OCI-LY7 (cell line): ENCODE data around the gene CBY2. TPM values are rescaled to one million over a fixed set of nuclear protein-coding genes. Genes with fewer than 3 reads are reported as not detected.
"Not testable (repeated sequence)": the region's sequence is repeated elsewhere in the genome, so short reads cannot be mapped to it uniquely, and the experiment has no call there.

Experiments used
- BruUV-seq: library from RNA; stranded (reverse); fragments of 400-500 nt; replicated peaks from 2 replicates; lab custom pipeline; 2021; lab: Mats Ljungman, UMichigan
- CTCF ChIA-PET: fragments of 300-600 bp; sonication (Branson Sonifier 250); formaldehyde crosslinking; loops from one replicate; lab custom pipeline; 2022; ENCODE audit warnings: antibody characterized with exemption; ENCODE audit not compliant: unreplicated experiment; lab: Charles Lee
- POLR2A ChIA-PET: fragments of 300-600 bp; sonication (Branson Sonifier 250); formaldehyde crosslinking; loops from one replicate; lab custom pipeline; 2022; ENCODE audit warnings: antibody characterized with exemption; lab: Charles Lee
- DNase-seq: peaks from one replicate; pipeline ENCODE4 v3.0.0-alpha.2; 2015; ENCODE audit warnings: low spot score
- H2AFZ ChIP-seq: fragments of 200-600 bp; sonication (generic), shearing (Covaris generic); 2 replicates; pipeline ENCODE4 v1.6.1; 2014; ENCODE audit warnings: mild to moderate bottlenecking, antibody characterized with exemption, low read length, moderate library complexity
- H3K27ac ChIP-seq: fragments of 200-600 bp; sonication (generic); 2 replicates; pipeline ENCODE4 v1.5.1; 2014; ENCODE audit warnings: mixed run types, low read depth, mild to moderate bottlenecking, moderate library complexity, low read length, inconsistent platforms; ENCODE audit not compliant: poor library complexity, severe bottlenecking
- H3K36me3 ChIP-seq: fragments of 200-600 bp; sonication (generic); 2 replicates; pipeline ENCODE4 v1.6.1; 2014; ENCODE audit warnings: mild to moderate bottlenecking, antibody characterized with exemption, low read length, moderate library complexity, mixed read lengths; ENCODE audit not compliant: insufficient read depth
- H3K4me1 ChIP-seq: fragments of 200-600 bp; sonication (generic); 2 replicates; pipeline ENCODE4 v1.5.1; 2014; ENCODE audit warnings: mild to moderate bottlenecking, low read length; ENCODE audit not compliant: insufficient read depth, poor library complexity, severe bottlenecking
- H3K4me2 ChIP-seq: fragments of 200-600 bp; sonication (generic); 2 replicates; pipeline ENCODE4 v1.6.1; 2014; ENCODE audit warnings: mild to moderate bottlenecking, low read length
- H3K4me3 ChIP-seq: fragments of 200-600 bp; sonication (generic); 2 replicates; pipeline ENCODE4 v1.5.1; 2014; ENCODE audit warnings: mild to moderate bottlenecking, low read depth, low read length; ENCODE audit not compliant: poor library complexity, severe bottlenecking
- H3K79me2 ChIP-seq: fragments of 200-600 bp; sonication (generic); 2 replicates; pipeline ENCODE4 v1.6.1; 2016; ENCODE audit warnings: low read depth, mild to moderate bottlenecking, low read length, moderate library complexity, mixed read lengths; ENCODE audit not compliant: insufficient read depth
- H3K9me2 ChIP-seq: fragments of 200-600 bp; sonication (generic); 2 replicates; pipeline ENCODE4 v1.6.1; 2016; ENCODE audit warnings: mild to moderate bottlenecking, low read length, mixed read lengths; ENCODE audit not compliant: insufficient read depth
- H3K9me3 ChIP-seq: fragments of 200-600 bp; sonication (generic); 2 replicates; pipeline ENCODE4 v1.6.1; 2014; ENCODE audit warnings: mild to moderate bottlenecking, mixed run types, low read length, mixed read lengths
- H4K20me1 ChIP-seq: fragments of 200-600 bp; sonication (generic); 2 replicates; pipeline ENCODE4 v1.6.1; 2014; ENCODE audit warnings: mild to moderate bottlenecking, antibody characterized with exemption, low read length, moderate library complexity, mixed read lengths; ENCODE audit not compliant: insufficient read depth
- EZH2phosphoT487 ChIP-seq: fragments of 200-600 bp; sonication (generic); IDR thresholded peaks from 2 replicates; pipeline ENCODE4 v1.6.1; 2018; ENCODE audit warnings: low read depth, borderline replicate concordance, mild to moderate bottlenecking, mixed run types, antibody characterized with exemption, low read length, moderate library complexity, mixed read lengths
- intact Hi-C: fragments of 100-400 bp; cut with micrococcal nuclease; formaldehyde crosslinking; loops from one replicate; pipeline ENCODE4 v1.10.0; 2022; ENCODE audit not compliant: unreplicated experiment
- total RNA-seq, 2 experiments: library from RNA; depleted of rRNA in 1 of 2; stranded (reverse); fragments of >200 nt in 1 of 2; shearing (Covaris generic) in 1 of 2; gene quantifications; 2 replicates each; pipeline ENCODE4 v1.2.3, GENCODE V29; 2014 to 2022
- TF ChIP-seq, protein P1 (sequence below): fragments of 200-600 bp; sonication (generic); conservative IDR thresholded peaks from 2 replicates; pipeline ENCODE4 v1.5.1; 2014; ENCODE audit warnings: mild to moderate bottlenecking, antibody characterized with exemption, low read length, moderate library complexity, mixed read lengths

The CBY2 gene
- total RNA-seq, 2 experiments from 2014 or later = not detected

DNA sequence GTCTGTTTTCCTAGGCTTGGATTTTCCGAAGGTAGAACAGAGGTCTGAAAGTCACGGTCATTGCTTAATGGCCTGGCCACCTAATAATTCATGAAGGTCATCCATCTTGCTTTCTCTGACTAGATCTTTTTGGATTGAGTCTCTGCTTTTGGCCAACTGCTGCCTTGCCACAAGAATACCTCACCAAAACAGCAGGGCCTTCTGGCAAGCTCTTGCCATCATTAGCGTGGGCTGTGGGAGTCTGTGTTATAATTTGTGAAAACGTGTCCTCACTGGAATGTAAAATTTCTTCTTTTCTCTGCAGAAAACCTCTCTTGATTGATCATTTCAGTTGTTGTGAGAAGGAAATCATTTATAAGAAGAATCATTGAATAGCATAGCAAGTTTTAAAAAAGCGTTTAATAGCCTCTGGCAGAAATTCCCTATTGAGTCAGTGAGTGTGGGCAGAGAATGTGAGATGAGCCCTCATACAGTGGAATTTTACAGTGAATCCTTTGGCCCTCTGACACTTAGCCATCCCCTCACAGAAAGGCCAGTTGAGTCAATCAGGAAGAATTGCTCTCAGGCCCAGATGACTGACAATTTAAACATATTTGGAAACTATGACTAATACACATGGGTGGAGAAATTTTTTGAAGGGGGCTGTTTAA, 43.4 kb upstream of the CBY2 start:
- Histone ChIP-seq H4K20me1 (no peaks in the 10 kb centered on the region), H3K4me1 (no peaks in the 10 kb centered on the region), H3K79me2 (no peaks in the 10 kb centered on the region), H3K4me3 (no peak overlapping the region), H2AFZ (no peak overlapping the region), H3K27ac (no peak overlapping the region), H3K4me2 (no peak overlapping the region), H3K36me3 (no peaks in the 10 kb centered on the region), H3K9me2 (no peaks in the 10 kb centered on the region), H3K9me3 (no peaks in the 10 kb centered on the region)
- BruUV-seq = no TSS peak
- intact Hi-C loops = no loop called here
- TF ChIP-seq EZH2phosphoT487 = no peak
- TF ChIP-seq, protein P1, sequence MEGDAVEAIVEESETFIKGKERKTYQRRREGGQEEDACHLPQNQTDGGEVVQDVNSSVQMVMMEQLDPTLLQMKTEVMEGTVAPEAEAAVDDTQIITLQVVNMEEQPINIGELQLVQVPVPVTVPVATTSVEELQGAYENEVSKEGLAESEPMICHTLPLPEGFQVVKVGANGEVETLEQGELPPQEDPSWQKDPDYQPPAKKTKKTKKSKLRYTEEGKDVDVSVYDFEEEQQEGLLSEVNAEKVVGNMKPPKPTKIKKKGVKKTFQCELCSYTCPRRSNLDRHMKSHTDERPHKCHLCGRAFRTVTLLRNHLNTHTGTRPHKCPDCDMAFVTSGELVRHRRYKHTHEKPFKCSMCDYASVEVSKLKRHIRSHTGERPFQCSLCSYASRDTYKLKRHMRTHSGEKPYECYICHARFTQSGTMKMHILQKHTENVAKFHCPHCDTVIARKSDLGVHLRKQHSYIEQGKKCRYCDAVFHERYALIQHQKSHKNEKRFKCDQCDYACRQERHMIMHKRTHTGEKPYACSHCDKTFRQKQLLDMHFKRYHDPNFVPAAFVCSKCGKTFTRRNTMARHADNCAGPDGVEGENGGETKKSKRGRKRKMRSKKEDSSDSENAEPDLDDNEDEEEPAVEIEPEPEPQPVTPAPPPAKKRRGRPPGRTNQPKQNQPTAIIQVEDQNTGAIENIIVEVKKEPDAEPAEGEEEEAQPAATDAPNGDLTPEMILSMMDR = no peak
- ChIA-PET POLR2A (no interaction called here), CTCF (no interaction called here)
- DNase-seq = no peak

DNA sequence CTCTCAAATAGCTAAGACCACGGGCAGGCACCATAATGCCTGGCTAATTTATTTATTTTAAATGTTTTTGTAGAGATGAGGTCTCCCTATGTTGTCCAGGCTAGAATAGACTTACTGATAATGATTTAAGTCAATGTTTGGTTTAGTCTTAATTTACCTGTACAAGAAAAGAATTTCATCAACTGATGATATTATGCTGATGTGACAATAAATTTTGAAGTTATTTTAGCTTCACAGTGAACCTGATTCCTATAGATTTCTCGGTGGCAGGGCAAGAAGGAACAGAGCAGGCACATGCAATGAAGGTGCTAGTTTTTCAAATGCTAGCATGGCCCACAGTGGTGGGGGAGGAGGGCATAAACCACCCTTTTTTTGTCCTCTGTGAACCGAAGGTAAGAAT, 42.6 kb upstream of the CBY2 start:
- H3K9me3 ChIP-seq = no peaks in the 10 kb centered on the region
- intact Hi-C loops = no loop called here
- no peak for TF ChIP-seq EZH2phosphoT487
- TF ChIP-seq, protein P1 = no peak
- H3K79me2 ChIP-seq = no peaks in the 10 kb centered on the region
- H3K9me2 ChIP-seq = no peaks in the 10 kb centered on the region
- ChIA-PET CTCF (no interaction called here), POLR2A (no interaction called here)
- H3K36me3 ChIP-seq = no peaks in the 10 kb centered on the region
- no peak for DNase-seq
- no peak overlapping the region for H3K4me2 ChIP-seq
- BruUV-seq = no TSS peak
- no peaks in the 10 kb centered on the region for H4K20me1 ChIP-seq
- H3K27ac ChIP-seq = no peak overlapping the region
- no peak overlapping the region for H2AFZ ChIP-seq
- H3K4me1 ChIP-seq = no peaks in the 10 kb centered on the region
- no peak overlapping the region for H3K4me3 ChIP-seq

DNA sequence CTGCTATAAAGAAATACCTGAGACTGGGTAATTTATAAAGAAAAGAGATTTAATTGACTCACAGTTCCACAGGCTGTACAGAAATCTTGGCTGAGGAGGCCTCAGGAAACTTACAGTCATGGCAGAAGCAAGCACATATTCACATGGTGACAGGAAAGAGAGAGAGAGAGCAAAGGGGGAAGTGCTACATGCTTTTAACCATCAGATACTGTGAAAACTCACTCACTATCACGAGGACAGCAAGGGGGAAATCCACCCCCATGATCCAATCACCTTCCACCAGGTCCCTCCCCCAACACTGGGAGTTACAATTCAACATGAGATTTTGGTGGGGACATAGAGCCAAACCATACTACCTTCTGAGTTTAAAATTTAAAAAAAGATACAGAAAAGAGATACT, 41.7 kb upstream of the CBY2 start:
- H3K79me2 ChIP-seq, H3K27ac ChIP-seq, H3K4me1 ChIP-seq, CTCF ChIA-PET, H3K9me3 ChIP-seq, DNase-seq, H2AFZ ChIP-seq, POLR2A ChIA-PET, BruUV-seq, H3K4me2 ChIP-seq, H3K4me3 ChIP-seq, intact Hi-C loops, H4K20me1 ChIP-seq, H3K36me3 ChIP-seq, H3K9me2 ChIP-seq: not testable (repeated sequence)
